PFSK-1 (cell line): ENCODE data around the gene PRELID1.

ENCODE experiments used
- REST ChIP-seq, 2 experiments: IDR thresholded peaks; 2 replicates each; pipeline versions ENCODE4 v1.6.1 to v1.8.0; 2011 to 2012; ENCODE audit warnings: low read depth in 2 of 2, low read length in 2 of 2, control low read depth in 1 of 2, inconsistent platforms in 1 of 2, mild to moderate bottlenecking in 1 of 2, moderate library complexity in 1 of 2; ENCODE audit not compliant: insufficient read depth in 1 of 2
- SIN3A ChIP-seq: IDR thresholded peaks from 2 replicates; pipeline ENCODE4 v1.6.1; 2012; ENCODE audit warnings: mild to moderate bottlenecking, low read length, moderate library complexity, borderline replicate concordance; ENCODE audit not compliant: insufficient read depth
- TAF1 ChIP-seq: IDR thresholded peaks from 2 replicates; pipeline ENCODE4 v1.6.1; 2012; ENCODE audit warnings: low read length, control low read depth, borderline replicate concordance; ENCODE audit not compliant: insufficient read depth

- TF ChIP-seq TAF1 (no peak), SIN3A (no peak), REST (IDR thresholded peaks at IDR 0.05; ENCODE audit: insufficient read depth in 1 of 2, low read depth in 2 of 2, low read length in 2 of 2) (no peak)
Observed at GRCh38 chr5:177300951-177301350, 2.6 kb upstream of the PRELID1 start.
